ENCODE measurements around the gene TMX1. TPM values are rescaled to one million over a fixed set of nuclear protein-coding genes. Genes with fewer than 3 reads are reported as not detected.

The TMX1 gene
- total RNA-seq, 1 donor: 66.0 TPM

GRCh38 chr14:51240804-51241380 is 845 bp downstream of the TMX1 start:
- no peak for TF ChIP-seq CTCF (IDR thresholded peaks at IDR 0.05; ENCODE audit: insufficient read depth, low read length)
- DNase-seq (ENCODE audit: low read depth): no peak
- H3K4me3 ChIP-seq (ENCODE audit: low read depth, low read length): peak overlapping the region; percentile 99

- no peak for DNase-seq (ENCODE audit: low read depth)
- no peak for TF ChIP-seq CTCF (IDR thresholded peaks at IDR 0.05; ENCODE audit: insufficient read depth, low read length)
- no peak overlapping the region for H3K4me3 ChIP-seq (ENCODE audit: low read depth, low read length)
Observed at GRCh38 chr14:51242545-51243490, 2.8 kb downstream of the TMX1 start.

- H3K4me3 ChIP-seq (ENCODE audit: low read depth, low read length): no peak overlapping the region
- DNase-seq (ENCODE audit: low read depth): no peak
- no peak for TF ChIP-seq CTCF (IDR thresholded peaks at IDR 0.05; ENCODE audit: insufficient read depth, low read length)
Observed at GRCh38 chr14:51244591-51244990, 4.5 kb downstream of the TMX1 start.

- no peak overlapping the region for H3K4me3 ChIP-seq (ENCODE audit: low read depth, low read length)
- TF ChIP-seq CTCF (IDR thresholded peaks at IDR 0.05; ENCODE audit: insufficient read depth, low read length): no peak
- DNase-seq (ENCODE audit: low read depth): no peak
Observed at GRCh38 chr14:51246032-51246431, 6.0 kb downstream of the TMX1 start.

GRCh38 chr14:51248016-51248987 is 8.3 kb downstream of the TMX1 start:
- no peak for DNase-seq (ENCODE audit: low read depth)
- H3K4me3 ChIP-seq (ENCODE audit: low read depth, low read length): no peak overlapping the region
- TF ChIP-seq CTCF (IDR thresholded peaks at IDR 0.05; ENCODE audit: insufficient read depth, low read length): no peak

- TF ChIP-seq CTCF (IDR thresholded peaks at IDR 0.05; ENCODE audit: insufficient read depth, low read length): no peak
- no peak for DNase-seq (ENCODE audit: low read depth)
- H3K4me3 ChIP-seq (ENCODE audit: low read depth, low read length): no peak overlapping the region
Observed at GRCh38 chr14:51251486-51251885, 11.4 kb downstream of the TMX1 start.
